RWPE1 (cell line): ENCODE measurements around the gene KRT85.
"Not testable (repeated sequence)": the region's sequence is repeated elsewhere in the genome, so short reads cannot be mapped to it uniquely, and the experiment has no call there.

Experiments used
- CTCF ChIA-PET: fragments of 350-600 bp; sonication (Branson Sonifier 250); formaldehyde crosslinking; extraction: SDS; loops from one replicate; lab custom pipeline; 2021; lab: Yijun Ruan, JAX
- POLR2A ChIA-PET: fragments of 400-600 bp; formaldehyde crosslinking; extraction: SDS; loops from one replicate; lab custom pipeline; 2020; ENCODE audit warnings: antibody characterized with exemption; ENCODE audit not compliant: low non-redundant PET; lab: Yijun Ruan, JAX
- DNase-seq: peaks from one replicate; pipeline ENCODE4 v3.0.0; 2012; ENCODE audit warnings: low spot score
- H3K27ac ChIP-seq: fragments of 450-650 bp; 2 replicates; pipeline ENCODE4 v1.5.1; 2017
- CTCF ChIP-seq: fragments of 450-650 bp; conservative IDR thresholded peaks from 2 replicates; pipeline ENCODE4 v1.5.1; 2017; ENCODE audit warnings: low read depth, mild to moderate bottlenecking

The KRT85 gene

GRCh38 chr12:52350786-52351185 lies 16.5 kb downstream of the KRT85 start:
- no peak for TF ChIP-seq CTCF
- no peak overlapping the region for H3K27ac ChIP-seq
- DNase-seq = no peak
- CTCF ChIA-PET = no interaction called here
- POLR2A ChIA-PET = no interaction called here

GRCh38 chr12:52350021-52350620 lies 17.2 kb downstream of the KRT85 start:
- ChIA-PET CTCF (interaction anchor here (0.8 kb wide), 1 partner anchor 23 kb away, joined by 5 read pairs; no protein-coding TSS in a partner anchor), POLR2A (no interaction called here)
- no peak for DNase-seq
- H3K27ac ChIP-seq = no peak overlapping the region
- TF ChIP-seq CTCF = no peak

GRCh38 chr12:52349196-52349595 lies 18.1 kb downstream of the KRT85 start:
- no peak for TF ChIP-seq CTCF
- no peak overlapping the region for H3K27ac ChIP-seq
- peak; percentile 29 for DNase-seq
- CTCF ChIA-PET = interaction anchor here (0.8 kb wide), 1 partner anchor 22 kb away, joined by 5 read pairs; no protein-coding TSS in a partner anchor
- POLR2A ChIA-PET = no interaction called here

GRCh38 chr12:52347551-52348510 lies 19.4 kb downstream of the KRT85 start:
- POLR2A ChIA-PET = no interaction called here
- CTCF ChIA-PET = interaction anchor here (0.5 to 0.6 kb wide), 3 partner anchors 20 to 324 kb away, joined by 3 read pairs; no protein-coding TSS in a partner anchor
- DNase-seq = no peak
- H3K27ac ChIP-seq = no peak overlapping the region
- TF ChIP-seq CTCF = no peak

- CTCF ChIA-PET = interaction anchor here (0.5 kb wide), 1 partner anchor 324 kb away, joined by 3 read pairs; no protein-coding TSS in a partner anchor
- POLR2A ChIA-PET = no interaction called here
- H3K27ac ChIP-seq = no peak overlapping the region
- DNase-seq = no peak
- TF ChIP-seq CTCF = no peak
Measured at GRCh38 chr12:52347016-52347415, 20.3 kb downstream of the KRT85 start.

- POLR2A ChIA-PET = no interaction called here
- DNase-seq = no peak
- no peak overlapping the region for H3K27ac ChIP-seq
- CTCF ChIA-PET = interaction anchor here (0.9 kb wide), 1 partner anchor 67 kb away, joined by 3 read pairs; no protein-coding TSS in a partner anchor
- no peak for TF ChIP-seq CTCF
Measured at GRCh38 chr12:52346593-52346992, 20.7 kb downstream of the KRT85 start.

- CTCF ChIA-PET = interaction anchor here (0.6 to 1.3 kb wide), 4 partner anchors 18 to 940 kb away, joined by 3 to 6 read pairs (median 4); no protein-coding TSS in a partner anchor
- peak overlapping the region; percentile 12; the same call in 1 of the 2 replicates for H3K27ac ChIP-seq
- POLR2A ChIA-PET = not testable (repeated sequence)
Measured at GRCh38 chr12:52345041-52345440, 22.2 kb downstream of the KRT85 start.

More at GRCh38 chr12:52345041-52345440, 22.2 kb downstream of the KRT85 start:
- DNase-seq = not testable (repeated sequence)
